Measurements from ENCODE around the gene ENPP5.

GRCh38 chr6:46128476-46128875 lies 42.3 kb downstream of the ENPP5 start:
- TF ChIP-seq, protein P1, sequence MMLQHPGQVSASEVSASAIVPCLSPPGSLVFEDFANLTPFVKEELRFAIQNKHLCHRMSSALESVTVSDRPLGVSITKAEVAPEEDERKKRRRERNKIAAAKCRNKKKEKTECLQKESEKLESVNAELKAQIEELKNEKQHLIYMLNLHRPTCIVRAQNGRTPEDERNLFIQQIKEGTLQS (IDR thresholded peaks at IDR 0.05), result no peak
- TF ChIP-seq CTCF (IDR thresholded peaks at IDR 0.05; ENCODE audit: low read depth, low read length, missing input control), result no peak
- TF ChIP-seq FOXA2 (IDR thresholded peaks at IDR 0.05), result no peak
- TF ChIP-seq JUND (IDR thresholded peaks at IDR 0.05), result no peak
- no peak for TF ChIP-seq EGR1 (IDR thresholded peaks at IDR 0.05; ENCODE audit: low read depth in 2 of 2)
- no peak for TF ChIP-seq YY1 (IDR thresholded peaks at IDR 0.05)
- no peak for TF ChIP-seq RXRA (IDR thresholded peaks at IDR 0.05)
- no peak for TF ChIP-seq GABPA (IDR thresholded peaks at IDR 0.05 in 1 of 2, conservative IDR thresholded peaks at IDR 0.05 in 1 of 2)
- TF ChIP-seq, protein P2, sequence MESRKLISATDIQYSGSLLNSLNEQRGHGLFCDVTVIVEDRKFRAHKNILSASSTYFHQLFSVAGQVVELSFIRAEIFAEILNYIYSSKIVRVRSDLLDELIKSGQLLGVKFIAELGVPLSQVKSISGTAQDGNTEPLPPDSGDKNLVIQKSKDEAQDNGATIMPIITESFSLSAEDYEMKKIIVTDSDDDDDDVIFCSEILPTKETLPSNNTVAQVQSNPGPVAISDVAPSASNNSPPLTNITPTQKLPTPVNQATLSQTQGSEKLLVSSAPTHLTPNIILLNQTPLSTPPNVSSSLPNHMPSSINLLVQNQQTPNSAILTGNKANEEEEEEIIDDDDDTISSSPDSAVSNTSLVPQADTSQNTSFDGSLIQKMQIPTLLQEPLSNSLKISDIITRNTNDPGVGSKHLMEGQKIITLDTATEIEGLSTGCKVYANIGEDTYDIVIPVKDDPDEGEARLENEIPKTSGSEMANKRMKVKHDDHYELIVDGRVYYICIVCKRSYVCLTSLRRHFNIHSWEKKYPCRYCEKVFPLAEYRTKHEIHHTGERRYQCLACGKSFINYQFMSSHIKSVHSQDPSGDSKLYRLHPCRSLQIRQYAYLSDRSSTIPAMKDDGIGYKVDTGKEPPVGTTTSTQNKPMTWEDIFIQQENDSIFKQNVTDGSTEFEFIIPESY (IDR thresholded peaks at IDR 0.05), result no peak
- no peak for TF ChIP-seq NR2F2 (IDR thresholded peaks at IDR 0.05)
